Neural cell (in vitro differentiated cells): ENCODE measurements around the gene ASPRV1. TPM values are rescaled to one million over a fixed set of nuclear protein-coding genes. Genes with fewer than 3 reads are reported as not detected.

Experiments used
- H2AFZ ChIP-seq: fragments of 200-600, 300-800 bp; sonication (generic), shearing (Covaris generic); 2 replicates; pipeline ENCODE4 v1.6.0; 2014; ENCODE audit warnings: low read depth, mild to moderate bottlenecking, antibody characterized with exemption, low read length, moderate library complexity
- H3F3A ChIP-seq: fragments of 200-600 bp; shearing (Covaris generic); 2 replicates; pipeline ENCODE4 v1.6.1; 2016; ENCODE audit warnings: mild to moderate bottlenecking, moderate library complexity, mixed read lengths, antibody characterized with exemption, low read length; ENCODE audit not compliant: insufficient read depth, poor library complexity, severe bottlenecking
- H3K27ac ChIP-seq: fragments of 200-600, 300-800 bp; sonication (generic), shearing (Covaris generic); 2 replicates; pipeline ENCODE4 v1.5.1; 2014; ENCODE audit warnings: mild to moderate bottlenecking, low read length, moderate library complexity
- H3K27me3 ChIP-seq: fragments of 300-800, 200-600 bp; sonication (generic), shearing (Covaris generic); 2 replicates; pipeline ENCODE4 v1.6.0; 2014; ENCODE audit warnings: mild to moderate bottlenecking, low read depth, low read length, moderate library complexity; ENCODE audit not compliant: insufficient read depth
- H3K36me3 ChIP-seq: fragments of 300-800, 200-600 bp; sonication (generic), shearing (Covaris generic); 2 replicates; pipeline ENCODE4 v1.5.1; 2014; ENCODE audit warnings: mild to moderate bottlenecking, antibody characterized with exemption, low read length, moderate library complexity; ENCODE audit not compliant: insufficient read depth
- H3K4me2 ChIP-seq: fragments of 300-800, 200-600 bp; sonication (generic), shearing (Covaris generic); 2 replicates; pipeline ENCODE4 v1.6.0; 2014; ENCODE audit warnings: mild to moderate bottlenecking, low read length
- H3K4me3 ChIP-seq: fragments of 300-800, 200-600 bp; sonication (generic), shearing (Covaris generic); 2 replicates; pipeline ENCODE4 v1.5.1; 2014; ENCODE audit warnings: mild to moderate bottlenecking, low read length, moderate library complexity
- H3K79me2 ChIP-seq: fragments of 200-600 bp; shearing (Covaris generic); replicated peaks from 2 replicates; pipeline ENCODE4 v1.6.0; 2014; ENCODE audit warnings: mild to moderate bottlenecking, low read length, moderate library complexity; ENCODE audit not compliant: insufficient read depth
- H3K9ac ChIP-seq: fragments of 300-800, 200-600 bp; sonication (generic), shearing (Covaris generic); 2 replicates; pipeline ENCODE4 v1.6.1; 2016; ENCODE audit warnings: mild to moderate bottlenecking, low read length, mixed read lengths
- H3K9me2 ChIP-seq: fragments of 200-600 bp; shearing (Covaris generic); 2 replicates; pipeline ENCODE4 v1.6.1; 2016; ENCODE audit warnings: mild to moderate bottlenecking, low read length, mixed read lengths; ENCODE audit not compliant: insufficient read depth
- H3K9me3 ChIP-seq: fragments of 200-600, 300-800 bp; sonication (generic), shearing (Covaris generic); 2 replicates; pipeline ENCODE4 v1.6.1; 2016; ENCODE audit warnings: mild to moderate bottlenecking, mixed run types, low read length, moderate library complexity, mixed read lengths
- H4K20me1 ChIP-seq: fragments of 200-600 bp; shearing (Covaris generic); 2 replicates; pipeline ENCODE4 v1.6.1; 2016; ENCODE audit warnings: mild to moderate bottlenecking, mixed run types; ENCODE audit not compliant: insufficient read depth
- CTCF ChIP-seq: fragments of 450-650 bp; IDR thresholded peaks from 2 replicates; pipeline ENCODE4 v1.5.1; 2014; ENCODE audit warnings: antibody characterized with exemption, mild to moderate bottlenecking, moderate library complexity; ENCODE audit not compliant: poor library complexity, severe bottlenecking
- EP300 ChIP-seq: fragments of 450-650 bp; conservative IDR thresholded peaks from 2 replicates; pipeline ENCODE4 v1.6.1; 2014; ENCODE audit warnings: antibody characterized with exemption, mild to moderate bottlenecking, moderate library complexity; ENCODE audit not compliant: poor library complexity, severe bottlenecking
- EZH2 ChIP-seq: fragments of 200-600, 300-800 bp; shearing (Covaris generic), sonication (generic); IDR thresholded peaks from 2 replicates; pipeline ENCODE4 v1.6.1; 2014; ENCODE audit warnings: antibody characterized with exemption, low read length, borderline replicate concordance, mild to moderate bottlenecking; ENCODE audit not compliant: insufficient read depth, poor library complexity, severe bottlenecking
- MXI1 ChIP-seq: fragments of 450-650 bp; conservative IDR thresholded peaks from 2 replicates; pipeline ENCODE4 v1.6.1; 2014; ENCODE audit warnings: antibody characterized with exemption, mild to moderate bottlenecking; ENCODE audit not compliant: poor library complexity, severe bottlenecking
- POLR2AphosphoS5 ChIP-seq: IDR thresholded peaks from 2 replicates; pipeline ENCODE4 v1.6.1; 2012
- RAD21 ChIP-seq: fragments of 450-650 bp; conservative IDR thresholded peaks from 2 replicates; pipeline ENCODE4 v1.6.1; 2014; ENCODE audit warnings: antibody characterized with exemption, mild to moderate bottlenecking, moderate library complexity
- REST ChIP-seq: IDR thresholded peaks from 2 replicates; pipeline ENCODE4 v1.6.1; 2012; ENCODE audit warnings: borderline replicate concordance
- SMC3 ChIP-seq: fragments of 450-650 bp; conservative IDR thresholded peaks from 2 replicates; pipeline ENCODE4 v1.6.1; 2014; ENCODE audit warnings: antibody characterized with exemption, mild to moderate bottlenecking, moderate library complexity; ENCODE audit not compliant: poor library complexity
- TAF1 ChIP-seq: IDR thresholded peaks from 2 replicates; pipeline ENCODE4 v1.6.1; 2012; ENCODE audit warnings: low read depth
- polyA plus RNA-seq: library from polyadenylated mRNA; depleted of rRNA; stranded (reverse); fragments of >200 nt; gene quantifications from 2 replicates; pipeline ENCODE4 v1.2.3, GENCODE V29; 2014

Gene ASPRV1
- polyA plus RNA-seq, 1 donor from 2014 or later: 6.3 TPM

- no peak for TF ChIP-seq SMC3
- no peak for TF ChIP-seq EP300
Observed at GRCh38 chr2:69937968-69938367, 23.5 kb downstream of the ASPRV1 start (continued).

DNA sequence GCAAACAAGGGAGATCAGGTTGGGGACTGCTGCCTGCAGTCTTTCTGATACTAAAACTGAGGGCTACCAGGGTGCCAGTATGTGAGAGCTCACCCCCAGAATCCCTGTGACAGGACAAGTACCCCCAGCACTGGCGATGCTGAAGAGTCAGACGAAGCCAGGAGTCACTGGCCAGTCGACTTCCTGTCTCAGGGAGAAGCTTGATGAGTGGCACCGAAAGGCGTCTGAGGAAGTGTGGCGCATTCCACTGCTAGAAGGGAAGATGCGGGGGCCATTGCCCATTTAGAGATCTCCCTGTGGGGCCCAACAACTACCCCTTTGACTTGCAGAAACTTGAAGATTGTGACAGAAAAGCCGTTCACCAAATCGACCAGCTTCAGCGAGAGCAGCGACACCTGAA is 24.5 kb downstream of the ASPRV1 start:
- Histone ChIP-seq H3K79me2 (no peaks in the 10 kb centered on the region), H4K20me1 (no peaks in the 10 kb centered on the region), H3K36me3 (peaks cover 6% of the 10 kb centered on the region), H2AFZ (no peak overlapping the region), H3K4me3 (no peak overlapping the region), H3K4me2 (no peak overlapping the region), H3K27me3 (no peaks in the 10 kb centered on the region), H3K9me3 (no peaks in the 10 kb centered on the region), H3F3A (no peaks in the 10 kb centered on the region), H3K27ac (no peak overlapping the region), H3K9ac (no peak overlapping the region), H3K9me2 (no peaks in the 10 kb centered on the region)
- TF ChIP-seq EP300 (no peak), POLR2AphosphoS5 (no peak), RAD21 (no peak), EZH2 (no peak), REST (no peak), MXI1 (no peak), SMC3 (no peak), CTCF (no peak)

DNA sequence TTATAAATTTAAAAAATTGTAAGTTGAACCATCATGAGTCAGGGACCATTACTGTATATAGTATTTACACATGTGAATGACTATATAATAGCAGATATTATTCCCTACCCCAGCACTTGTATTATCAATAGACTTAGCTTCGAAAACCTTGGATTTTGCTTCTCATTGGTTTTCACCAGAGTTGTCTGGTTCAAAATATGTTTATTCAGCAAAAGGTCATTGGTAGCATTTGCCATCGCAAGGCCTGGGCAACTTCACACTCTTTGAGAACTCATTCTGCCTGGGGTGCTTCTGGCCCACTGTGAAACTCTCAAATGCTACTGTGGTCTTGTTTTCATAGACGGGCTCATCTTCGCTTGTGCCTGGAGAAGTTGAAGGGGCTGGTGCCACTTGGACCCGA is 26.4 kb downstream of the ASPRV1 start:
- Histone ChIP-seq H3K9me3 (no peaks in the 10 kb centered on the region), H3K79me2 (no peaks in the 10 kb centered on the region), H4K20me1 (no peaks in the 10 kb centered on the region), H2AFZ (no peak overlapping the region), H3K36me3 (peaks cover 6% of the 10 kb centered on the region), H3K4me2 (no peak overlapping the region), H3F3A (no peaks in the 10 kb centered on the region), H3K9me2 (no peaks in the 10 kb centered on the region), H3K4me3 (no peak overlapping the region), H3K27me3 (no peaks in the 10 kb centered on the region), H3K9ac (no peak overlapping the region), H3K27ac (no peak overlapping the region)
- TF ChIP-seq EP300 (no peak), SMC3 (no peak), CTCF (no peak), TAF1 (no peak), POLR2AphosphoS5 (no peak), REST (no peak), EZH2 (no peak), MXI1 (no peak)
